Measurements from ENCODE around the gene SPTLC2.
"Not testable (repeated sequence)": the region's sequence is repeated elsewhere in the genome, so short reads cannot be mapped to it uniquely, and the experiment has no call there.

The SPTLC2 gene

GRCh38 chr14:77589099-77589498, 27.3 kb downstream of the SPTLC2 start:
- no peaks in the 10 kb centered on the region for H3K4me1 ChIP-seq (ENCODE audit: control insufficient read depth, insufficient read depth, low read length)

GRCh38 chr14:77588411-77589025, 27.9 kb downstream of the SPTLC2 start:
- not testable (repeated sequence) for H3K27ac ChIP-seq (ENCODE audit: insufficient read depth, low read depth, low read length, poor library complexity, severe bottlenecking); H3K4me1 ChIP-seq (ENCODE audit: control insufficient read depth, insufficient read depth, low read length); H3K36me3 ChIP-seq (ENCODE audit: control insufficient read depth, insufficient read depth, low read length); H3K9me3 ChIP-seq (ENCODE audit: control insufficient read depth, low read length); H3K27me3 ChIP-seq (ENCODE audit: control insufficient read depth, insufficient read depth, low read length, poor library complexity, severe bottlenecking); H3K4me3 ChIP-seq (ENCODE audit: insufficient read depth, low read depth, low read length)
- 92 to 93% methylated on average over 11 of the region's 11 CpGs for WGBS, 2 experiments

More at GRCh38 chr14:77589099-77589498, 27.3 kb downstream of the SPTLC2 start:
- 95 to 98% methylated on average over 3 to 5 of the region's 5 CpGs for WGBS, 2 experiments
- Histone ChIP-seq H3K4me3 (ENCODE audit: insufficient read depth, low read depth, low read length) (no peak overlapping the region), H3K36me3 (ENCODE audit: control insufficient read depth, insufficient read depth, low read length) (no peaks in the 10 kb centered on the region), H3K27me3 (ENCODE audit: control insufficient read depth, insufficient read depth, low read length, poor library complexity, severe bottlenecking) (no peaks in the 10 kb centered on the region), H3K27ac (ENCODE audit: insufficient read depth, low read depth, low read length, poor library complexity, severe bottlenecking) (no peak overlapping the region), H3K9me3 (ENCODE audit: control insufficient read depth, low read length) (no peaks in the 10 kb centered on the region)

- WGBS, 2 experiments = 85 to 96% methylated on average over 3 of the region's 3 CpGs
- Histone ChIP-seq H3K4me3 (ENCODE audit: insufficient read depth, low read depth, low read length) (no peak overlapping the region), H3K9me3 (ENCODE audit: control insufficient read depth, low read length) (no peaks in the 10 kb centered on the region), H3K27ac (ENCODE audit: insufficient read depth, low read depth, low read length, poor library complexity, severe bottlenecking) (no peak overlapping the region), H3K27me3 (ENCODE audit: control insufficient read depth, insufficient read depth, low read length, poor library complexity, severe bottlenecking) (no peaks in the 10 kb centered on the region), H3K4me1 (ENCODE audit: control insufficient read depth, insufficient read depth, low read length) (no peaks in the 10 kb centered on the region), H3K36me3 (ENCODE audit: control insufficient read depth, insufficient read depth, low read length) (no peaks in the 10 kb centered on the region)
Measured at GRCh38 chr14:77585385-77585784, 31.1 kb downstream of the SPTLC2 start.

GRCh38 chr14:77584809-77585208, 31.6 kb downstream of the SPTLC2 start:
- H3K4me3 ChIP-seq (ENCODE audit: insufficient read depth, low read depth, low read length) = no peak overlapping the region
- H3K27me3 ChIP-seq (ENCODE audit: control insufficient read depth, insufficient read depth, low read length, poor library complexity, severe bottlenecking) = no peaks in the 10 kb centered on the region
- no peak overlapping the region for H3K27ac ChIP-seq (ENCODE audit: insufficient read depth, low read depth, low read length, poor library complexity, severe bottlenecking)
- no peaks in the 10 kb centered on the region for H3K9me3 ChIP-seq (ENCODE audit: control insufficient read depth, low read length)
- no peaks in the 10 kb centered on the region for H3K4me1 ChIP-seq (ENCODE audit: control insufficient read depth, insufficient read depth, low read length)
- H3K36me3 ChIP-seq (ENCODE audit: control insufficient read depth, insufficient read depth, low read length) = no peaks in the 10 kb centered on the region
- 81 to 84% methylated on average over 10 of the region's 10 CpGs for WGBS, 2 experiments

GRCh38 chr14:77583657-77584056, 32.8 kb downstream of the SPTLC2 start:
- no peak overlapping the region for H3K27ac ChIP-seq (ENCODE audit: insufficient read depth, low read depth, low read length, poor library complexity, severe bottlenecking)
- H3K4me3 ChIP-seq (ENCODE audit: insufficient read depth, low read depth, low read length) = no peak overlapping the region
- H3K9me3 ChIP-seq (ENCODE audit: control insufficient read depth, low read length) = no peaks in the 10 kb centered on the region
- no peaks in the 10 kb centered on the region for H3K4me1 ChIP-seq (ENCODE audit: control insufficient read depth, insufficient read depth, low read length)
- H3K27me3 ChIP-seq (ENCODE audit: control insufficient read depth, insufficient read depth, low read length, poor library complexity, severe bottlenecking) = no peaks in the 10 kb centered on the region
- WGBS, 2 experiments = 93 to 95% methylated on average over 2 to 3 of the region's 3 CpGs
- no peaks in the 10 kb centered on the region for H3K36me3 ChIP-seq (ENCODE audit: control insufficient read depth, insufficient read depth, low read length)

- H3K36me3 ChIP-seq (ENCODE audit: control insufficient read depth, insufficient read depth, low read length) = no peaks in the 10 kb centered on the region
- WGBS, 2 experiments = 48 to 68% methylated on average over 3 of the region's 3 CpGs
- no peaks in the 10 kb centered on the region for H3K27me3 ChIP-seq (ENCODE audit: control insufficient read depth, insufficient read depth, low read length, poor library complexity, severe bottlenecking)
- H3K4me1 ChIP-seq (ENCODE audit: control insufficient read depth, insufficient read depth, low read length) = no peaks in the 10 kb centered on the region
- no peaks in the 10 kb centered on the region for H3K9me3 ChIP-seq (ENCODE audit: control insufficient read depth, low read length)
- peak overlapping the region; percentile 80 for H3K27ac ChIP-seq (ENCODE audit: insufficient read depth, low read depth, low read length, poor library complexity, severe bottlenecking)
- H3K4me3 ChIP-seq (ENCODE audit: insufficient read depth, low read depth, low read length) = no peak overlapping the region
Measured at GRCh38 chr14:77582511-77582910, 33.9 kb downstream of the SPTLC2 start.

- Histone ChIP-seq H3K4me3 (ENCODE audit: insufficient read depth, low read depth, low read length) (no peak overlapping the region), H3K27me3 (ENCODE audit: control insufficient read depth, insufficient read depth, low read length, poor library complexity, severe bottlenecking) (no peaks in the 10 kb centered on the region), H3K36me3 (ENCODE audit: control insufficient read depth, insufficient read depth, low read length) (no peaks in the 10 kb centered on the region), H3K27ac (ENCODE audit: insufficient read depth, low read depth, low read length, poor library complexity, severe bottlenecking) (no peak overlapping the region), H3K9me3 (ENCODE audit: control insufficient read depth, low read length) (no peaks in the 10 kb centered on the region), H3K4me1 (ENCODE audit: control insufficient read depth, insufficient read depth, low read length) (no peaks in the 10 kb centered on the region)
- WGBS, 2 experiments = 93 to 98% methylated on average over 4 of the region's 4 CpGs
Measured at GRCh38 chr14:77580964-77581505, 35.4 kb downstream of the SPTLC2 start.

GRCh38 chr14:77580477-77580876, 36.0 kb downstream of the SPTLC2 start:
- Histone ChIP-seq H3K4me3 (ENCODE audit: insufficient read depth, low read depth, low read length) (no peak overlapping the region), H3K27ac (ENCODE audit: insufficient read depth, low read depth, low read length, poor library complexity, severe bottlenecking) (no peak overlapping the region), H3K27me3 (ENCODE audit: control insufficient read depth, insufficient read depth, low read length, poor library complexity, severe bottlenecking) (no peaks in the 10 kb centered on the region), H3K4me1 (ENCODE audit: control insufficient read depth, insufficient read depth, low read length) (no peaks in the 10 kb centered on the region), H3K9me3 (ENCODE audit: control insufficient read depth, low read length) (no peaks in the 10 kb centered on the region), H3K36me3 (ENCODE audit: control insufficient read depth, insufficient read depth, low read length) (no peaks in the 10 kb centered on the region)
- 91 to 94% methylated on average over 4 of the region's 4 CpGs for WGBS, 2 experiments

- Histone ChIP-seq H3K27me3 (ENCODE audit: control insufficient read depth, insufficient read depth, low read length, poor library complexity, severe bottlenecking) (no peaks in the 10 kb centered on the region), H3K36me3 (ENCODE audit: control insufficient read depth, insufficient read depth, low read length) (no peaks in the 10 kb centered on the region), H3K4me1 (ENCODE audit: control insufficient read depth, insufficient read depth, low read length) (no peaks in the 10 kb centered on the region), H3K9me3 (ENCODE audit: control insufficient read depth, low read length) (no peaks in the 10 kb centered on the region), H3K27ac (ENCODE audit: insufficient read depth, low read depth, low read length, poor library complexity, severe bottlenecking) (no peak overlapping the region), H3K4me3 (ENCODE audit: insufficient read depth, low read depth, low read length) (no peak overlapping the region)
- 91 to 97% methylated on average over 1 of the region's 1 CpG for WGBS, 2 experiments
Measured at GRCh38 chr14:77579780-77580179, 36.7 kb downstream of the SPTLC2 start.

GRCh38 chr14:77579065-77579464, 37.4 kb downstream of the SPTLC2 start:
- no peaks in the 10 kb centered on the region for H3K9me3 ChIP-seq (ENCODE audit: control insufficient read depth, low read length)
- no peak overlapping the region for H3K27ac ChIP-seq (ENCODE audit: insufficient read depth, low read depth, low read length, poor library complexity, severe bottlenecking)
- no peak overlapping the region for H3K4me3 ChIP-seq (ENCODE audit: insufficient read depth, low read depth, low read length)
- H3K27me3 ChIP-seq (ENCODE audit: control insufficient read depth, insufficient read depth, low read length, poor library complexity, severe bottlenecking) = no peaks in the 10 kb centered on the region
- H3K4me1 ChIP-seq (ENCODE audit: control insufficient read depth, insufficient read depth, low read length) = no peaks in the 10 kb centered on the region
- H3K36me3 ChIP-seq (ENCODE audit: control insufficient read depth, insufficient read depth, low read length) = no peaks in the 10 kb centered on the region
- 98 to 100% methylated on average over 2 of the region's 2 CpGs for WGBS, 2 experiments

All from ectodermal cell (in vitro differentiated cells).